Measurements from ENCODE around the gene PAGE3.

The PAGE3 gene, protein sequence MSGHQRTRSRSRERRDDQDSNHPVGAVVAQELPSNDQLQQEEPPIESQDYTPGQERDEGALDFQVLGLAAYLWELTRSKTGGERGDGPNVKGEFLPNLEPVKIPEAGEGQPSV

DNA sequence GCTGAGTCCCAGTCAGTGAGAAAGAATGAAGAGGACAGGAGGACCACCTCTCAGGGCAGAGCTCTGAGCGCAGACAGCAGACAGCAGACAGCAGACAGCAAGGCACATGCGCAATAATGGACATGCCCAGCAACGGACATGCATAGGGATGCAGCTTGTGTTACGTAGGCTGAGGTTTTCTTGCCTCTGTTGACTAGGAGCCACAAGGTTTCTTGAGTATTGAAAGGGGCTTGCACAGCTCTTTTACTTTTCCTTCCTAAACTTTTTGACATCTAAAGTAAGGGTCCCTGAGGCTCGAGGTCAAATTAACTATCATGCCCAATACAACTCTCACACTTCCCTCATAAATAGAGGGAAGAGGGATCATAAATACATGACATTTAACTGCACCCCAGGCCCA, at the start of gene PAGE3:
Gene PAGE3 (minus strand): TSS at position 101 of the 400 bp plus-strand sequence. CDS start 1,013 bp downstream, outside the sequence.
- no peak for DNase-seq (ENCODE audit: low read depth in 2 of 2)

DNA sequence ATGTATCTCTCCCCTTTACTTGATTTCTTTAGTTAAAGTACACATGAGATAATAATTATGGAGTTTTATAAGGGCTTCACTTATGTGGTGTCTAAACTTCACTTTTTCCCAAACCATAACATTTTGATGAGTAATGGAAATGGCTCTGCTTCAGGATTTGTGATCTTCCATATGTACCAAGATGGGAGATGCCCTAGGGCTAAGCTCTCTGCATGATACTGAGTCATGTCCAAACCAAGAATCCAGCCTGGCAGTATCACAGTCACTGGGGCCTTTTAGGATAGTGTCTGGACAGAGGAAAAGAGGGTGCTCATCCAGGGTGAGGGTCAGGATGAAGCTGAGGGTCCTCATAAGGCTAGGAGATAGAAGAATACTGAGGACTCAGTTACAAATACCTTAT, 47.9 kb upstream of the PAGE3 start:
- no peak for DNase-seq (ENCODE audit: low read depth in 2 of 2)

DNA sequence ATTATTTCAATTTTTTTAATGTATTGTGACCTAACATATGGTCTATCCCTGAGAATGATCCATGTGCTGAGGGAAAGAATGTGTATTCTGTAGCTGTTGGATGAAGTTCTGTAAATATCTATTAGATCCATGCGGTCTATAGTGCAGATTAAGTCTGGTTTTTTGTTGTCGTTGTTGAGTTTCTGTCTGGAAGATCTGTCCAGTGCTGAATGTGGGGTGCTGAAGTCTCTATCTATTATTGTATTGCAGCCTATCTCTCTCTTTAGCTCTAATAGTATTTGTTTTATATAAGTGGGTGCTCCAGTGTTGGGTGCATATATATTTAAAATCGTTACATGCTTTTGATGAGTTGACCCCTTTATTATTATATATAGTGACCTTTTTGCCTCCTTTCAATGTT, 26.2 kb upstream of the PAGE3 start:
- no peak for DNase-seq (ENCODE audit: low read depth in 2 of 2)

DNA sequence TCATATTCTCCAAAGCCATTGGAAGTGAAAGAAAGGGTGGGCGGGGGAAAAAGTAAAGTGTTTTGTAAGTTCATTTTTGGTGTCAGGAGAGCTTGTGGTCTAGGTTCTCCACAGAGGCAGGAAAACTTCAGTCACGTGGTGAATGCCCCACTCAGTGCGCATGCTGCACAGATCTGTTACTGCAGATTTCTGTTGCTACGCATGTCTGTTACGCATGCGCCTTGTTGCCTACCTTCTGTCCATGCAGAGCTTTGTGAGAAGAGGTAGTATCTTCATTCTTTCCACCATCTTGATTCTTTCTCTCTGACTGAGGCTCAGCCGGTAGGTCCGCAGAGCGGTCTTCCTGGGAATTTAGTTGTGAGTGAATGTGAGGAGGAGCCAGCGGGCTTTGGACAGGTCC, 15.1 kb upstream of the PAGE3 start:
- no peak for DNase-seq (ENCODE audit: low read depth in 2 of 2)

DNA sequence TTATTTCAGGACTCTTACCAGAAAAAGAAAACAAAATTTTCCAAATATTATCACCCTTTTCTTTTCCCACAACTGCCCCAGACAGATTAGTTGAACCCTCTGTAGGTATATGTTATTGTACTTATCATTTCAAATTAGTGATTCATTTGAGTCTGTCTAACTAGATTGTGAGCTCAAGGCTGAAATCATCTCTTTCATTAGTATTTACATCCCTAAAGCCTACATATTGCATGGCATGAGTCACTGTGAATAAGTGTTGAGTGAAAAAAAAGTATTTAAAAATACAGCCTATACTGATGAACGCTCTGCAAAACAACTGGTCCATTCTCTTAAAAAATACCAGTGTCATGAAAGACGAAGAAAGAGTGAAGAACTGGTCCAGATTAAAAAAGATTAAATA, 3.9 kb downstream of the PAGE3 start:
- DNase-seq (ENCODE audit: low read depth in 2 of 2): no peak

DNA sequence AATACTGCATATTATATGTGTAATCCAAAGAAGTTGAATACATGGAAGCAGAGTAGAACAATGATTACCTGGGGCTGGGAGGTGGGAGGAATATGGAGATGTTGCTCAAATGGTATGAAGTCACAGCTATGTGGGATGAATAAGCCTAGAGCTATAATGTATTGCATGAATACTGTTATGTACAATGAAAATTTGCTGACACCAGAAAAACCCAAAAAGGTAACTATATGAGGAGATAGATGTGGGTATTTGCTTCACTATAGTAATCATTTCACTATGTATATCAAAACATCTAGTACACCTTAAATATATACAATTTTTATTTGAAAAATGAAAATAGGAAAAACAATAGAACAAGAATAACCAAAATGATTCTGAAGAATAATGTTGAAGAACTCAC, 11.2 kb downstream of the PAGE3 start:
- DNase-seq (ENCODE audit: low read depth in 2 of 2): no peak

DNA sequence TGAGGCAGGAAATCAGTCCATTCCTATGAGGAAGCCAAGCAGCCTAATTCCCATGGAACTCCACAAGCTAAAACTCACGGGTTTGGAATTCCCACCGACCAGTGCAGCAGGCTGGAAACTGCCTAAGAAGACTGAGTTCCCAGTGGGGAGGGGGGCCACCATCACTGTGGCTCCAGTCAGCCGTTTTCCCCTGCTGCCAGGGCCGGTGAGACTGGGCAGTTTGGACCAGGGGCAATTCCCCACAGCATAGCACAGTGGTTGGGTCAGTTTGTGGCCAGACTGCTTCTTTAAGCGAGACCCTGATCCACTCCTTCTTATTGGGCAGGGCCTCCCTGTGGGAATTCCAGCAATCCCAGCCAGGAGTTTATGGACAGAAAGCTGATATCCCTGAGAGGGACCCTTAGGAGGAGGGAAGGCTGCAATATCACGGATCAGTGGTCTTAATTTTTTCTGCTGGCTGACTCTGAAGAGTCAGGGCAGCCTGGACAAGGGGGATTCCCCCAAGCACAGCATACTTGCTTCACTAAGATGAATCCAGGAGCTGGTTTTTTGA, 23.9 kb downstream of the PAGE3 start:
- no peak for DNase-seq (ENCODE audit: low read depth in 2 of 2)

DNA sequence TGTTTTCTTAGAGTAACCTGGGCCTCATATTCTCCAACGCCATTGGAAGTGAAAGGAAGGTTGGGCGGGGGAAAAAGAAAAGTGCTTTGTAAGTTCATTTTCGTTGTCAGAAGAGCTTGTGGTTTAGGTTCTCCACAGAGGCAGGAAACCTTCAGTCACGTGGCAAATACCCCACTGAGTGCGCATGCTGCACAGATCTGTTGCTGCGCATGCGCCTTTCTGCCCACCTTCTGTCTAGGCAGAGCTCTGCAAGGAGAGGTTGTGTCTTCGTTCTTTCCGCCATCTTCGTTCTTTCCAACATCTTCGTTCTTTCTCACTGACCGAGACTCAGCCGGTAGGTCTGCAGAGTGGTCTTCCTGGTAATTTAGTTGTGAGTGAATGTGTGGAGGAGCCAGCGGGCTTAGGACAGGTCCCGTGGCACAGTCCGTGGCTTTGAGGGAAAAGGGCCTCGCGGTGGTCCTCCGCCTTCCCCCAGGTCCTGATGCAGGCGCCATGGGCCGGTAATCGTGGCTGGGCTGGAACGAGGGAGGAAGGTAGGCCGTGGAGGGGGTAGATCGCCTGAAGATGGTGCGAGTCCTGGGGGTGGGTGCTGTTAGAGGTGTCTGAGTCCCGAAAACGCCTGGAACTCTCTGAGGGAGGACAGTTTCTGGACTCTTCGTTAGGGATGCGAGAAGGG, 44.5 kb downstream of the PAGE3 start, which contains the start of gene PAGE5:
Gene PAGE5 (plus strand): TSS at position 228 of the 676 bp plus-strand sequence. CDS start 1,037 bp downstream, outside the sequence.
- DNase-seq (ENCODE audit: low read depth in 2 of 2): no peak

DNA sequence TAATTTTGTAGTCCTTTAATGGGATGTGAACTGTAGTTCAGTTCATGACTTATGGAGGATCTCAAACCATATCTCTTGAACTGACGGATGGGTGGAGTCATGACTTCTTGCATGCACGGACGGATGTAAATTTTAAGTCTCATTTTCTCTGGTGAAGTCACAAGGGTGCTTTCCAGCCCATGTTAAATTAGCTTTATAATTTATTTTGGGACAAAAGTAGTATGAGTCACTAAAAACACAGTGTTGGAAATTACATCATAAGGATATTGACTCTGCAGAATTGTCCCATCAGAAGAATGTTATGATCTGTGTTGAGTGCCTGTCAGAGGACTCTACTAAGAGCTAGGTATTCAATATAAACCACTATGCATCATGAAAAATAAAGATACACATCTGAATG, 51.3 kb downstream of the PAGE3 start:
- DNase-seq (ENCODE audit: low read depth in 2 of 2): no peak

DNA sequence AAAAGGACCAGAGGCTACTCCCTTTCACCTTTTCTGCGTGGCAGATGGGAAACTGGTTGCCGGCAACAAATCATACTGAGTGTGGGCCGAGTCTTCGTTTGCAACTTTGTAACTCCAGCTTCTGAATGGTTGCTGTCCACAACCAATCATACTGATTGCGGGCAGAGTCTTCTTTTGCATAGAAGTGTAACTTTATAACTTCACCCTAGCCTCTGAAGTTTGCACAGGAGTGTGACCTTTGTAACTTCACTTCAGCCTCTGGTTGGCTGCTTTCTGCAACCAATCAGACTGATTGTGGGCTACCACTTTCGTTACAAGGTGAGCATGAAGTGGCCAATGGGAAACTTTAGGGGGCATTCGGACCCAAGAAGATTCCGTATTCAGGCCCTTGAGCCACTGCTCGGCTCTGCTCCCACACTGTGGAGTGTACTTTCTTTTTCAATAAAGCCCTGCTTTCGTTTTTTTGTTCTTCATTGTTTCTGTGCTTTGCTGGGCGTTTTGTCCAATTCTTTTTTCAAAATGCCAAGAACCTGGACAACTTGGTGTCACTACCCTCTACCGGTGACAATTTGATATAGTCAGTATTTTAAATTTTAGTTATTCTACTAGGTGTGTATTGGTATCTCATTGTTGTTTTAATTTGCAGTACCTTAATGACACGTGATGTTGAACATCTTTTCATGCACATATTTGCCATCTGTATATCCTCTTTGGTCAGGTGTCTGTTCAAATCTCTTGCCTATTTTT, 53.6 kb downstream of the PAGE3 start:
- no peak for DNase-seq (ENCODE audit: low read depth in 2 of 2)

All from activated CD8-positive, alpha-beta memory T cell treated with anti-CD3 and anti-CD28 coated beads for 4 hours (primary cell).